Rectal smooth muscle tissue (tissue), 1 donor: ENCODE measurements around the gene CHST12.
"Not testable (repeated sequence)": the region's sequence is repeated elsewhere in the genome, so short reads cannot be mapped to it uniquely, and the experiment has no call there.

ENCODE experiments used
- H3K27ac ChIP-seq: one replicate; pipeline ENCODE4 v1.7.0; 2013; ENCODE audit warnings: low read depth, low read length, inconsistent platforms
- H3K27me3 ChIP-seq: one replicate; pipeline ENCODE4 v1.7.0; 2013; ENCODE audit warnings: low read length; ENCODE audit not compliant: control insufficient read depth, insufficient read depth
- H3K36me3 ChIP-seq: one replicate; pipeline ENCODE4 v1.7.0; 2013; ENCODE audit warnings: low read length; ENCODE audit not compliant: control insufficient read depth, insufficient read depth
- H3K4me1 ChIP-seq: one replicate; pipeline ENCODE4 v1.7.0; 2013; ENCODE audit warnings: low read length; ENCODE audit not compliant: control insufficient read depth, insufficient read depth
- H3K4me3 ChIP-seq: one replicate; pipeline ENCODE4 v1.7.0; 2013; ENCODE audit warnings: low read length
- H3K9ac ChIP-seq: one replicate; pipeline ENCODE4 v1.7.0; 2013; ENCODE audit warnings: low read length

CHST12 gene

DNA sequence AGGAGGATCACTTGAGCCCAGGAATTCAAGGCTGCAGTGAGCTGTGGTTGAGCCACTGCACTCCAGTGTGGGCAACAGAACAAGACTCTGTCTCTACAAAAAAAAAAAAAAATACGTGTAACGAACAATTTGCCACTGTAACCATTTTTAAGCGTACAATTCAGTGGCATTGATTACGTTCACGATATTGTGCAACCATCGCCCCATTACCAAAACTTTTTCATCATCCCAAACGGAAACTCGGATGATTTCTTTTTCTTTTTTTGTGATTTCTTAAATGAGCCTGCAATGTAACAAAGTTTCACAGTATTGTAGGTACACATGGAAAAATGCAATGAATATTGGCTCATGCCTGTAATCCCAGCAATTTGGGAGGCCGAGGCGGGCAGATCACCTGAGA lies 63.3 kb downstream of the CHST12 start:
- no peak overlapping the region for H3K4me3 ChIP-seq
- peaks cover 4% of the 10 kb centered on the region for H3K27me3 ChIP-seq
- no peaks in the 10 kb centered on the region for H3K4me1 ChIP-seq
- H3K27ac ChIP-seq, result no peak overlapping the region
- no peaks in the 10 kb centered on the region for H3K36me3 ChIP-seq
- no peak overlapping the region for H3K9ac ChIP-seq

DNA sequence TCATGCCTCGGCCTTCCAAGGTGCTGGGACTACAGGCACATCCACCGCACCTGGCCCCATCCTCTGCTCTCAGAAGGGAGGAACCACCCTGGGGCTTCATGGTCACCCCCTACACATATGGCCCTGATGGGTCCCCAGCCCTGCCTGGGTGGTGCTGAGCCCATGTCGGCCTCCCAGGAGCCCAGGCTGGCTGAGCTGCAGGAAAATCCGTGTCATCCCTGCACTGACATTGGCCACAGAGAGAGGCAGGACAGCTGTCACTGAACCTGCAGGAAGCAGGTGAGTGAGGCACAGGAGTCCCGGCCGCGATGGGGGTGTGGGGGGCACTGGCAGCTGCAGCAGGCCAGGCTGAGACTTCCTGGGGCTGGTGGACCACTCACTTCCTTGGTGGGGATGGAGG lies 64.8 kb downstream of the CHST12 start:
- H3K4me3 ChIP-seq, result no peak overlapping the region
- H3K27ac ChIP-seq, result no peak overlapping the region
- no peak overlapping the region for H3K9ac ChIP-seq
- no peaks in the 10 kb centered on the region for H3K4me1 ChIP-seq
- H3K27me3 ChIP-seq, result peaks cover 4% of the 10 kb centered on the region
- H3K36me3 ChIP-seq, result no peaks in the 10 kb centered on the region

DNA sequence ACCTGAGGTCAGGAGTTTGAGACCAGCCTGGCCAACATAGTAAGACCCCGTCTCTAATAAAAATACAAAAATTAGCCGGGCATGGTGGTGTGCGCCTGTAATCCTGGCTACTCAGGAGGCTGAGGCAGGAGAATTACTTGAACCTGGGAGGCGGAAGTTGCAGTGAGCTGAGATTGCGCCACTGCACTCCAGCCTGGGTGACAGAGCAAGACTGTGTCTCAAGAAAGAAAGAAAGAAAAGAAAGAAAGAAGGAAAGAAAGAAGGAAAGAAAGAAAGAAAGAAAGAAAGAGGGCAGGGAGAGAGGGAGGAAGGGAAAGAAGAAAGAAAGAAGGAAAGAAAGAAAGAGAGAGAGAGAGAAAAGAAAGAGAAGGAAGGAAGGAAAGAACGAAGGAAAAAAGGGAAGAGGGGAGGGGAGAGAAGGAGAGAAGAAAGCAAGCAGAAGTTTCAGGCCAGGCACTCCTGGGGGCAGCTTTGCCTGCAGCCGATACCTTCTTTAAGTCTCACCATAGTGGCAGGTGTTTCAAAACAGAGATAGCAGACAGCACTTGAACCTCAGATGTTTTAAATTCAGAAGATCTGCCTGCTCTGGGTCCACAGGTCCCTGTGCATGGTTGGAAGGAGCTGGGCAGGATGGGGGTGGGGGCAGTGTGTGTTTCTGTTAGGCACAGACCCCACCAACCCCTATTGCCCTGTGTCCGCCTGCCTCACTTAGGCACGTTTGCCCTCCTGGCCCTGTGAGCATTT lies 66.2 kb downstream of the CHST12 start:
- not testable (repeated sequence) for H3K27ac ChIP-seq, H3K4me1 ChIP-seq, H3K27me3 ChIP-seq, H3K36me3 ChIP-seq, H3K4me3 ChIP-seq, H3K9ac ChIP-seq

DNA sequence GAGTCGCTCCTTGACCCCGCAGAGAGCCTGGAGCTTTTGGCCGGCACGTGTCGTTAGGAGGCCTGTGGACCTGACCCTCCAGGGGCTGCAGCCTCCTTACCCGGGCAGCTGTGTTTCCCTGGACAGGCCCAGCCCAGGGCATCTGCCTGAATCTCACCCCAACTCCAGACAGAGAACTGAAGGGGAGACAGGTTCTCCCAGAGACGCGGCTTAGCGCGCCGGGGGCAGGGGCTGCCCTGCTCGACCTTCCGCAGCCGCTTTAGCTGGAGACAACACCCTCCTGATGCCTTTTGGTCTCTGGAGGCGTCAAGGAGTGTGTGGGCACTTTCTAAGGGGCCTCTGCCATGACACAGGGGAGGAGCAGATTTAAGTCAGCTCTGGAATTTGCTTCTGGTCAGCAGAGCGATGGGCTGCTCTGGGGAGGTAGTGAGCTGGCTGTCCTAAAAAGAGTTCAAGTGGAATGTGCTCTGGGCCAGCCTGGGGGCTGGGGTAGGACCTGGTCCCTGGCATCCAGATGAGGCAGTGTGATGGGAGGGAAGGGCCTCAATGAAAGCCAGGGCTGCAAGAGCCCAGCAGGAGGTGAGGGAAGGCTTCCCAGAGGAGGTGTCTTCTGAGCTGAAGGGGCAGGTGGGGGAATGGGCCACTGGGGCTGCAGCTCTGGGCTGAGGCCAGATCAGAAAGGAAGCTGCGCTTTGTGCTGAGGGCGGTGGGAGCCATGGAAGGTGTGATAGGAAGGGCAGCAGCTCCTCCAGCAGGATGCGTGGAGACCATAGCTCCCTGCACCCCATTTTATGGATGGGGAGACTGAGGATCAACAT lies 67.0 kb downstream of the CHST12 start:
- Histone ChIP-seq H3K27ac (no peak overlapping the region), H3K4me3 (no peak overlapping the region), H3K4me1 (no peaks in the 10 kb centered on the region), H3K36me3 (no peaks in the 10 kb centered on the region), H3K9ac (no peak overlapping the region), H3K27me3 (peaks cover 4% of the 10 kb centered on the region)

DNA sequence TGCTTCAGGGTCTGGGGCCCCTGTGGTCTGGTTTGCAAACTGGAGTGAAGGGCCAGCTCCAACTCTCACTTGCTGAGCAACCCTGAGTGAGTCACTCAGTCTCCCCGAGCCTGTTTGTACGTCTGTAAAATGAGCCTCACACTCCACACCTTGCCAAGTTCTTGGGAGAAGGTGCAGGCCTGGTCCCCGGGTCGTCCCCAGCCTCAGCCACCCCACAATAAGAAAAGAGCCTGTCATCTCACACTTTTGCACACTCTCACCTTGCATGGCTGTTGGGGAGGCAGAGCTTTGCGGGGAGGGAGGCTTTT lies 67.6 kb downstream of the CHST12 start:
- Histone ChIP-seq H3K36me3 (no peaks in the 10 kb centered on the region), H3K27ac (no peak overlapping the region)

DNA sequence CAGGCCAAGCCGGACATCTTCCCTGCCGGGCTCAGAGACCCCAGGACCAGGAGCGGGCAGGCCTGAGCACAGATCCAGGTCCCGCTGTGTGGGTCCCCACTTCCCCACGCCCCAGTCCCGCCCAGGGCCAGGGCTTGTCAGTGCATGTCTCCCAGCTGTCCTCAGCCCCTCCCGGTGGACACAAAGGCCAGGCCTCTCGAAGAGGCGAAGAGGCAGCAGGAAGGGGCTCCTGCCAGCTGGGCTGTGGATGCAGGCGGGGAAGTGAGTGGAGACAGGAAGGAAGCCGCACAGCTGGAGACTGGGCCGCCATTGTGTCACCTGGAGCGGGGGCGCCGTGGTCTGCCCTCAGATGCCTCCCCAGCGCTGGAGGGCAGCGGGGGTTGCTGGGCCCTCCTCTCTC lies 68.0 kb downstream of the CHST12 start:
- no peaks in the 10 kb centered on the region for H3K4me1 ChIP-seq
- H3K27ac ChIP-seq, result no peak overlapping the region
- H3K27me3 ChIP-seq, result peaks cover 4% of the 10 kb centered on the region
- H3K4me3 ChIP-seq, result no peak overlapping the region
- no peaks in the 10 kb centered on the region for H3K36me3 ChIP-seq
- H3K9ac ChIP-seq, result no peak overlapping the region

More for the DNA sequence above, 67.6 kb downstream of the CHST12 start:
- H3K27me3 ChIP-seq, result peaks cover 4% of the 10 kb centered on the region
- H3K4me1 ChIP-seq, result no peaks in the 10 kb centered on the region
- no peak overlapping the region for H3K9ac ChIP-seq
- no peak overlapping the region for H3K4me3 ChIP-seq

- Histone ChIP-seq H3K4me3 (no peak overlapping the region), H3K27me3 (peaks cover 4% of the 10 kb centered on the region), H3K4me1 (no peaks in the 10 kb centered on the region), H3K36me3 (no peaks in the 10 kb centered on the region), H3K27ac (no peak overlapping the region), H3K9ac (no peak overlapping the region)
Observed at GRCh38 chr7:2472739-2473138, 69.3 kb downstream of the CHST12 start.

DNA sequence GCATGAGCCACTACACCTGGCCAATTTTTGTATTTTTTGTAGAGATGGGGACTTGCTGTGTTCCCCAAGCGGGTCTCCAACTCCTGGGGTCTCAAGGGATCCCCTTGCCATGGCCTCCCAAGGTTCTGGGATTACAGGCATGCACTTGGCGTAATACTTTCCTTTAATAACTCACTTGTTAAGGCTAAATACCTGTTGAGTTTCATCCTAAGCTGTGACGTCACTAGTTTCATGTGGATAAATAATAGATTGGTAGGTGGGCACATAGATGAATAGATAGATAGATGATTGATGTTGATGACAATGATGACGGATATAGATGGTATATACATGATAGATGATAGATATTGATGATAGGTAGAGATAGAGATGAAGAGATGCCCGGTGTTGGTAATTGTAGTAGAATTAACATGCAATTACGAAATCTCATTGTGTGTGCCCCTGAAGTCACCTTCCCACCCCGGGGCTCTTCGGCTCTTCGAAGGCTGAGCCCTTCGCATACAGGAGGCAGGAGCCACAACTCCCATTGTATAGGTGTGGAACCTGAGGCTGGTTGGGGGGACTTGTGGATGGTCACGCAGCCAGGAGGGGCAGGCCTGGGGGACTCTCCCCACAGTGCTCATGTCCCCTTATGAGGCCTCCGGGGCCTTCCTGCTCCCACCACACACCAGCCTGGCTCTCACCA lies 70.2 kb downstream of the CHST12 start:
- Histone ChIP-seq H3K27ac (no peak overlapping the region), H3K4me1 (peaks cover 2% of the 10 kb centered on the region), H3K27me3 (peaks cover 4% of the 10 kb centered on the region), H3K36me3 (no peaks in the 10 kb centered on the region), H3K9ac (no peak overlapping the region), H3K4me3 (no peak overlapping the region)

DNA sequence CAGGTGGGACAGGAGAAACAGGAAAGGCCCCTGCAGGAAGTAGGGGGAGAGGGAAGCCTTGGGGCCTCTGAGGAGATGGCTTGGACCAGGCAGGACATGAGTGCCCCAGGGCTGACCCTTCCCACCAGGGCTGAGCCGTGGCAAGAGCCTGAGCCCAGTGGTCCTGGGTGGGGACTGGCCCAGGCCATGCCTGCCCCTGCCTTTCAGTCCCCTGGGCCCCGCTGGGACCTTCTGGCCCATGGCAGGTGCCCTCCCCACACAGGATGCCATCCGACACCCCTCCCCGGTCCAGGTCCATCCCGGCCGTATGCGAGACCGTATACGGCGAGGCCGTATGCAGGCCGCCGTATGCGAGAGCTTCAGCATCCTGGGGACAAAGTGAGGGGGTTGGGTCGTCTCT lies 70.8 kb downstream of the CHST12 start:
- H3K27ac ChIP-seq, result no peak overlapping the region
- H3K36me3 ChIP-seq, result no peaks in the 10 kb centered on the region
- peaks cover 4% of the 10 kb centered on the region for H3K27me3 ChIP-seq
- no peak overlapping the region for H3K9ac ChIP-seq
- no peak overlapping the region for H3K4me3 ChIP-seq
- peaks cover 3% of the 10 kb centered on the region for H3K4me1 ChIP-seq

- no peak overlapping the region for H3K27ac ChIP-seq
- peaks cover 1% of the 10 kb centered on the region for H3K27me3 ChIP-seq
Observed at GRCh38 chr7:2474813-2475677, 71.6 kb downstream of the CHST12 start.

GRCh38 chr7:2475678-2476015 lies 72.2 kb downstream of the CHST12 start:
- no peaks in the 10 kb centered on the region for H3K36me3 ChIP-seq
- no peak overlapping the region for H3K9ac ChIP-seq
- H3K4me3 ChIP-seq, result no peak overlapping the region
- H3K4me1 ChIP-seq, result peaks cover 3% of the 10 kb centered on the region
- no peak overlapping the region for H3K27ac ChIP-seq
- H3K27me3 ChIP-seq, result no peaks in the 10 kb centered on the region

More at GRCh38 chr7:2474813-2475677, 71.6 kb downstream of the CHST12 start:
- Histone ChIP-seq H3K4me3 (no peak overlapping the region), H3K9ac (no peak overlapping the region), H3K36me3 (no peaks in the 10 kb centered on the region), H3K4me1 (peaks cover 3% of the 10 kb centered on the region)

- Histone ChIP-seq H3K36me3 (no peaks in the 10 kb centered on the region), H3K4me3 (no peak within 1 kb of the TSS), H3K27ac (no peak within 1 kb of the TSS), H3K4me1 (peaks cover 3% of the 10 kb centered on the region), H3K9ac (no peak within 1 kb of the TSS), H3K27me3 (no peaks in the 10 kb centered on the region)
Observed at GRCh38 chr7:2476298-2476697, 72.9 kb downstream of the CHST12 start, which contains the start of gene GRIFIN. Gene GRIFIN (minus strand): TSS chr7:2476398. CDS start chr7:2476383, 15 bp downstream.
